IMR-90 (cell line): ENCODE data around the gene CACNA2D4. TPM values are rescaled to one million over a fixed set of nuclear protein-coding genes. Genes with fewer than 3 reads are reported as not detected.

Experiments
- ATAC-seq: fragments of 200-7000 bp; cut with Tn5 transposase; 2 replicates; pipeline ENCODE4 v1.9.1; 2020; ENCODE audit warnings: low read depth, mild to moderate bottlenecking, moderate library complexity
- BruUV-seq: library from RNA; stranded (reverse); fragments of 400-500 nt; replicated peaks from 2 replicates; lab custom pipeline; 2021; lab: Mats Ljungman, UMichigan
- CTCF ChIA-PET: fragments of 300-600 bp; formaldehyde crosslinking; extraction: SDS; loops from one replicate; lab custom pipeline; 2021; ENCODE audit warnings: antibody characterized with exemption; lab: Yijun Ruan, JAX
- POLR2A ChIA-PET: fragments of 300-600 bp; sonication (Branson Sonifier 250); formaldehyde crosslinking; loops from one replicate; lab custom pipeline; 2022; ENCODE audit warnings: antibody characterized with exemption; ENCODE audit not compliant: unreplicated experiment; lab: Charles Lee
- DNase-seq: peaks from one replicate; pipeline ENCODE4 v3.0.0; 2013
- H2AFZ ChIP-seq: replicated peaks from 2 replicates; pipeline ENCODE3; 2013; ENCODE audit warnings: low read length, mild to moderate bottlenecking; ENCODE audit not compliant: poor library complexity
- H2AK5ac ChIP-seq: 2 replicates; pipeline ENCODE4 v1.6.1; 2013; ENCODE audit warnings: low read depth, low read length, inconsistent platforms
- H2AK9ac ChIP-seq: replicated peaks from 2 replicates; pipeline ENCODE3; 2013; ENCODE audit warnings: mild to moderate bottlenecking, low read depth, low read length, moderate library complexity; ENCODE audit not compliant: poor library complexity
- H2BK120ac ChIP-seq: 2 replicates; pipeline ENCODE4 v1.6.1; 2013; ENCODE audit warnings: low read depth, low read length, inconsistent platforms
- H2BK15ac ChIP-seq: 3 replicates; pipeline ENCODE4 v1.6.1; 2013; ENCODE audit warnings: low read depth, low read length, inconsistent platforms
- H2BK20ac ChIP-seq: 2 replicates; pipeline ENCODE4 v1.6.1; 2013; ENCODE audit warnings: low read depth, mild to moderate bottlenecking, inconsistent platforms, low read length, moderate library complexity
- H2BK5ac ChIP-seq: 2 replicates; pipeline ENCODE4 v1.6.1; 2013; ENCODE audit warnings: mild to moderate bottlenecking, low read depth, low read length, inconsistent platforms; ENCODE audit not compliant: poor library complexity, severe bottlenecking
- H3K14ac ChIP-seq: replicated peaks from 2 replicates; pipeline ENCODE4 v1.6.1; 2013; ENCODE audit warnings: low read depth, low read length, inconsistent platforms
- H3K18ac ChIP-seq: 2 replicates; pipeline ENCODE4 v1.6.1; 2013; ENCODE audit warnings: low read depth, low read length, control low read depth
- H3K23ac ChIP-seq: 2 replicates; pipeline ENCODE4 v1.6.1; 2013; ENCODE audit warnings: low read depth, low read length, inconsistent platforms
- H3K27ac ChIP-seq: 2 replicates; pipeline ENCODE4 v1.5.1; 2013; ENCODE audit warnings: mild to moderate bottlenecking, control low read depth, low read length; ENCODE audit not compliant: insufficient read depth
- H3K27me3 ChIP-seq: 2 replicates; pipeline ENCODE4 v1.6.1; 2013; ENCODE audit warnings: low read length; ENCODE audit not compliant: control insufficient read depth, insufficient read depth
- H3K36me3 ChIP-seq: 2 replicates; pipeline ENCODE4 v1.6.1; 2013; ENCODE audit warnings: low read length, mixed read lengths; ENCODE audit not compliant: control insufficient read depth, insufficient read depth
- H3K4ac ChIP-seq: 2 replicates; pipeline ENCODE4 v1.6.1; 2013; ENCODE audit warnings: low read depth, low read length, inconsistent platforms
- H3K4me1 ChIP-seq: 2 replicates; pipeline ENCODE4 v1.6.1; 2013; ENCODE audit warnings: low read length, mixed read lengths; ENCODE audit not compliant: control insufficient read depth, insufficient read depth
- H3K4me2 ChIP-seq: 2 replicates; pipeline ENCODE4 v1.6.1; 2013; ENCODE audit warnings: low read depth, mild to moderate bottlenecking, control low read depth, low read length, moderate library complexity
- H3K4me3 ChIP-seq: 2 replicates; pipeline ENCODE4 v1.5.1; 2013; ENCODE audit warnings: low read depth, mild to moderate bottlenecking, control low read depth, low read length, moderate library complexity; ENCODE audit not compliant: insufficient read depth
- H3K56ac ChIP-seq: 2 replicates; pipeline ENCODE4 v1.6.1; 2013; ENCODE audit warnings: low read length, inconsistent platforms; ENCODE audit not compliant: insufficient read depth; ENCODE audit errors: extremely low read depth
- H3K79me1 ChIP-seq, 2 experiments: 2 replicates each; pipeline ENCODE4 v1.6.1; 2013; ENCODE audit warnings: low read length in 2 of 2, inconsistent platforms in 1 of 2, low read depth in 1 of 2
- H3K9ac ChIP-seq: 2 replicates; pipeline ENCODE4 v1.6.1; 2013; ENCODE audit warnings: low read depth, low read length, control low read depth
- H3K9me1 ChIP-seq: 2 replicates; pipeline ENCODE4 v1.6.1; 2013; ENCODE audit warnings: low read length, inconsistent platforms; ENCODE audit not compliant: insufficient read depth
- H3K9me3 ChIP-seq: 2 replicates; pipeline ENCODE4 v1.6.1; 2013; ENCODE audit warnings: low read length; ENCODE audit not compliant: control insufficient read depth, insufficient read depth
- H4K20me1 ChIP-seq: 2 replicates; pipeline ENCODE4 v1.6.1; 2013; ENCODE audit warnings: low read length, inconsistent platforms; ENCODE audit not compliant: insufficient read depth
- H4K5ac ChIP-seq: 2 replicates; pipeline ENCODE4 v1.6.1; 2013; ENCODE audit warnings: mild to moderate bottlenecking, low read depth, low read length, control low read depth
- H4K8ac ChIP-seq, 2 experiments: 2 replicates each; pipeline ENCODE4 v1.6.1; 2013; ENCODE audit warnings: low read depth in 2 of 2, low read length in 2 of 2, control low read depth in 1 of 2, inconsistent platforms in 1 of 2
- H4K91ac ChIP-seq: 2 replicates; pipeline ENCODE4 v1.6.1; 2013; ENCODE audit warnings: low read depth, low read length, inconsistent platforms; ENCODE audit not compliant: insufficient read depth
- BHLHE40 ChIP-seq: fragments of 150-350 bp; IDR thresholded peaks from 2 replicates; pipeline ENCODE4 v1.6.1; 2016; ENCODE audit warnings: mild to moderate bottlenecking, low read depth, low read length
- CEBPB ChIP-seq: IDR thresholded peaks from 2 replicates; pipeline ENCODE4 v1.6.1; 2012; ENCODE audit warnings: low read depth, low read length, improper control_type of control experiment
- CTCF ChIP-seq: conservative IDR thresholded peaks from 2 replicates; pipeline ENCODE4 v1.5.1; 2012; ENCODE audit warnings: mild to moderate bottlenecking, low read depth, low read length, improper control_type of control experiment
- MAFK ChIP-seq: IDR thresholded peaks from 2 replicates; pipeline ENCODE4 v1.6.1; 2012; ENCODE audit warnings: low read depth, low read length, improper control_type of control experiment
- RFX5 ChIP-seq: IDR thresholded peaks from 2 replicates; pipeline ENCODE4 v1.8.0; 2012; ENCODE audit warnings: low read depth, mild to moderate bottlenecking, low read length, moderate library complexity
- WGBS, 2 experiments: methylation state at CpG; one replicate each; pipeline versions ENCODE4 v1.1.5 to v1.1.7; 2013; ENCODE audit warnings: missing lambda C conversion rate in 2 of 2; ENCODE audit not compliant: insufficient read length in 1 of 2; ENCODE audit errors: extremely low coverage in 2 of 2; 5-methylcytosine and 5-hydroxymethylcytosine counted together
- dilution Hi-C: fragments of 300-500 bp; cut with HindIII; formaldehyde crosslinking; loops from one replicate; pipeline ENCODE4 v1.14.3; 2018; ENCODE audit warnings: low sequenced_read_pairs; ENCODE audit not compliant: unreplicated experiment
- in situ Hi-C: fragments of 300-500 bp; cut with MboI; formaldehyde crosslinking; loops from 3 replicates; pipeline ENCODE4 v1.14.3; 2019; ENCODE audit warnings: low sequenced_read_pairs, inconsistent platforms, mixed read lengths
- intact Hi-C: fragments of 100-400 bp; cut with micrococcal nuclease; formaldehyde crosslinking; loops from 2 replicates; pipeline ENCODE4 v1.10.0; 2022
- polyA plus RNA-seq, 3 experiments: library from polyadenylated mRNA; depleted of rRNA; stranded (reverse); fragments of >200 nt; gene quantifications; 2 replicates each; pipeline ENCODE4 v1.2.3, GENCODE V29; 2012; ENCODE audit warnings: low replicate concordance in 1 of 3
- total RNA-seq: library from RNA; depleted of rRNA; stranded (reverse); fragments of >200 nt; gene quantifications from 2 replicates; pipeline ENCODE4 v1.2.3, GENCODE V29; 2012

CACNA2D4 gene
- total and polyA plus RNA-seq, 2 of the 4 experiments (the other 2 are of a cell fraction) = 0.18 to 0.22 TPM

DNA sequence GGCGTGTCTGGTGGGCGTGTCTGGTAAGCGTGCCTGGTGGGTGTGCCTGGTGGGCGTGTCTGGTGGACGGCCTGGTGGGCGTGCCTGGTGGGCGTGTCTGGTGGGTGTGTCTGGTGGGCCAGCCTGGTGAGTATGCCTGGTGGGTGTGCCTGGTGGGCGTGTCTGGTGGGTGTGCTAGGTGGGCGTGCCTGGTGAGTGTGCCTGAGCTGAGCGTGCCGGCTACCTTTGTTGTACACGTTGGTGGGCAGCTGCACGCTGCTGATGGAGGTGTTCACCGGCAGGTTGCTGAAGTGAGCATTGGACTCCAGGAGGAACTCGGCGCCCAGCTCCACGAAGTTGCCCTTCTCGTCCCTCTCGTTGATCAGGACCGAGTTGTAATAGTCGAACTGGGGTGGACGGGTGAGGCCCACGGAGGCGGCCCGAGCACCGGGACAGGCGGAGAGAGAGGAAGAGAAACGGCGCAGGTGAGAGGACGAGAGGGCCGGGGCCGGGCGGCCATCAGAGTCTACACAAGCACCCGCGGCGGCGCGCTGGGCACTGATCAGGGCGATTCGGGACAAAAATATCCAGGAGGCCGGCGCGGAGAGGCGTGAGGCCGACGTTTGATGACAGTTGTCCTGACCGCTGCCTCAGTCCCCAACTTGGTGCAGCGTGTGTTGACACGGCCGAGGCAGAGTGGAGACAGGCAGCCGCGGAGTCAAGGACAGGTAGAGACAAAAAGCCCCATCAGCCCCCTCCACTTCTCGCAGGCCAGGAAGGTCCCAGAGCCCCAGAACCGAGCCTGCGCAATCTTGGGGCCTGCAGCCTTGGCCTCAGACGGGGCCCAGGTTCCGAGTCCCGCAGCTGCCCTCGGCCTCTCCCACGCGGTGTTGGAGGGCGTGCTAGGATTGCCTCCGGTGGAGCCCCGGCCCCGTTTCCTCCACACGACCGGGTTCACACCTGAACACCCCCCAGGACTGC lies 10.5 kb downstream of the CACNA2D4 start:
- CTCF ChIA-PET = no interaction called here
- in situ Hi-C loops = no loop called here

More for the DNA sequence above, 10.5 kb downstream of the CACNA2D4 start:
- POLR2A ChIA-PET = no interaction called here
- H2AK5ac ChIP-seq = no peak overlapping the region
- H4K8ac ChIP-seq = no peak overlapping the region
- no TSS peak for BruUV-seq
- H3K56ac ChIP-seq = no peak overlapping the region
- 21% methylated on average over 42 of the region's 67 CpGs; no CpG with 5 or more reads in 1 of the 2 experiments for WGBS, 2 experiments
- no peak; the same call in 1 of the 2 replicates for ATAC-seq
- no peak overlapping the region for H2BK15ac ChIP-seq
- intact Hi-C loops (no loop called here), dilution Hi-C loops (no loop called here)
- H3K4ac ChIP-seq = no peak overlapping the region
- H3K23ac ChIP-seq = no peak overlapping the region
- no peaks in the 10 kb centered on the region for H3K4me1 ChIP-seq
- H4K5ac ChIP-seq = no peak overlapping the region
- H3K14ac ChIP-seq = no peak overlapping the region
- H3K18ac ChIP-seq = no peak overlapping the region
- H3K27me3 ChIP-seq = peaks cover 25% of the 10 kb centered on the region
- no peak overlapping the region for H4K91ac ChIP-seq
- H3K4me2 ChIP-seq = no peak overlapping the region; the same call in 1 of the 2 replicates
- H2AFZ ChIP-seq = peak overlapping the region; percentile 78
- no peak overlapping the region for H3K27ac ChIP-seq
- no peaks in the 10 kb centered on the region for H3K79me1 ChIP-seq
- H2BK120ac ChIP-seq = no peak overlapping the region
- no peak overlapping the region for H2AK9ac ChIP-seq
- H3K9me1 ChIP-seq = no peaks in the 10 kb centered on the region
- TF ChIP-seq CEBPB = no peak
- no peak for TF ChIP-seq BHLHE40
- TF ChIP-seq RFX5 = no peak
- TF ChIP-seq CTCF = no peak
- TF ChIP-seq MAFK = no peak
- H2BK20ac ChIP-seq = no peak overlapping the region
- H3K36me3 ChIP-seq = no peaks in the 10 kb centered on the region
- H4K20me1 ChIP-seq = no peaks in the 10 kb centered on the region
- no peak overlapping the region for H3K4me3 ChIP-seq
- no peak for DNase-seq
- H3K9me3 ChIP-seq = peaks cover 17% of the 10 kb centered on the region
- H3K9ac ChIP-seq = no peak overlapping the region
- H2BK5ac ChIP-seq = no peak overlapping the region
